ENCODE measurements around the gene NRN1.
A peak's percentile ranks its signal among the peaks of the same experiment; 100 is the strongest.

The NRN1 gene

DNA sequence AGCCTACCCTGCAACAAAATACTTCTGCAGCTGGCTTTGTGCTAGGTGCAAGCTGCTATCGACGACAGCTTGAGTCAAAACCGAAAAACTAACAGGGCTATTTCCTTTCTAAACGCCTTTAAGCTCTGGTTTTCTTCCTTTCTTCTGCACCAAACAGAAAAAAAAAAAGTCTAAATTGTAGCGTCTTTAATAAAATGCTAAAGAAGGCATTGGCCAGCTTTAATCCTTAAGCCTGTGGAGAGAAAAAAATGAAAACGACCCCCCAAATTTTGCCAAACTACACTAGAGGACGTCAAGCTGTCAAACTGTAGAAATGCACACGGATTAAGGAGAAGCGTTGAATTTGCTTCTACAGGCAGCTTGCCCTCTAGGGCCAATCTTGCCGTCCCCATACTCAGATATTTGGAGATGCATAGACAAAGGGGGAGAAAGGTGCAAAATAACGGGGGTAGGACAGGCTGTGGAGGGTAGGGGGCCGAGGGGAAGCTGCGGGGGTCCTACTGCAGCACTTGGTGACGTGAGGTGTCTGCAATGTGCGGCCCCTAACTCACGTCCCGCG, 1.4 kb upstream of the NRN1 start:
- H3K27me3 ChIP-seq (replicated peaks; ENCODE audit: control insufficient read depth, insufficient read depth, low read length), result no peaks in the 10 kb centered on the region
- TF ChIP-seq, protein P1, sequence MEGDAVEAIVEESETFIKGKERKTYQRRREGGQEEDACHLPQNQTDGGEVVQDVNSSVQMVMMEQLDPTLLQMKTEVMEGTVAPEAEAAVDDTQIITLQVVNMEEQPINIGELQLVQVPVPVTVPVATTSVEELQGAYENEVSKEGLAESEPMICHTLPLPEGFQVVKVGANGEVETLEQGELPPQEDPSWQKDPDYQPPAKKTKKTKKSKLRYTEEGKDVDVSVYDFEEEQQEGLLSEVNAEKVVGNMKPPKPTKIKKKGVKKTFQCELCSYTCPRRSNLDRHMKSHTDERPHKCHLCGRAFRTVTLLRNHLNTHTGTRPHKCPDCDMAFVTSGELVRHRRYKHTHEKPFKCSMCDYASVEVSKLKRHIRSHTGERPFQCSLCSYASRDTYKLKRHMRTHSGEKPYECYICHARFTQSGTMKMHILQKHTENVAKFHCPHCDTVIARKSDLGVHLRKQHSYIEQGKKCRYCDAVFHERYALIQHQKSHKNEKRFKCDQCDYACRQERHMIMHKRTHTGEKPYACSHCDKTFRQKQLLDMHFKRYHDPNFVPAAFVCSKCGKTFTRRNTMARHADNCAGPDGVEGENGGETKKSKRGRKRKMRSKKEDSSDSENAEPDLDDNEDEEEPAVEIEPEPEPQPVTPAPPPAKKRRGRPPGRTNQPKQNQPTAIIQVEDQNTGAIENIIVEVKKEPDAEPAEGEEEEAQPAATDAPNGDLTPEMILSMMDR (IDR thresholded peaks at IDR 0.05; ENCODE audit: insufficient read depth, low read length, poor library complexity, severe bottlenecking), result no peak
- no peak for DNase-seq (ENCODE audit: extremely low read depth, insufficient read length)
- no peaks in the 10 kb centered on the region for H3K36me3 ChIP-seq (ENCODE audit: control insufficient read depth, insufficient read depth, low read length)
- H3K4me3 ChIP-seq (replicated peaks; ENCODE audit: low read depth, low read length), result peak overlapping the region; percentile 63

DNA sequence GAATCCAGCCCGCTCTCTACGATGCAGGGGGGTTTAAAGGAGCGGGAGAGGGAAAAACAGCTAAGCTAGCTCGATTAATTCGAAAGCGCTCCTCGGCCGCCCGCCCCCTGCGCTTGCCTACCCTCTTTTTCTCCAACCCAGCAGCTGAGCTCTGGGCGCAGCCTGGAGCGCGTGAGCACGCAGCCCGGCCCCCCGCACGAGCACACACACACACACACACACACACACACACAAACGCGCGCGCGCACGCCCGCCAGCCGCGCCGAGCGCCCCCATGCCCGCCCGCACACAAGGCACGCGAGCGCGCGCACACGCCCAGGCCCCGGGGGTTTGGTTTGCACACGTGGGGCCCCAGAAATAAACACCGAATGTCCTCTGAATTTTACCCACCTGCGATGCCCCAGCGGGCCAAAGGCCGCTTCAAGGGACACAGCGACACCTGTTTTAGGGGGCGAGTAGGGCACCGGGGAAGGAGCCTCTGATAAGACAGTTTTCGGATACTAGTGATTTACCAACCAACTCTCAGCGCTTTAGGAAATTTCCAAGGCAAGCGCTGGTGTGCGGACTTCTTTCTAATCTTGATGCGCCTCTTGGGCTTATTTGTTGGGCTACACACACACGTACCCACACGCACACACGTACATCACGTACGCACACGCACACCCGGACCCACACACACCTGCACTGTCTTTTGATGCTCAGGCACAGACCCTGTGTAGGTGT, 802 bp upstream of the NRN1 start:
- H3K27me3 ChIP-seq (replicated peaks; ENCODE audit: control insufficient read depth, insufficient read depth, low read length), result no peaks in the 10 kb centered on the region
- DNase-seq (ENCODE audit: extremely low read depth, insufficient read length), result no peak
- no peaks in the 10 kb centered on the region for H3K36me3 ChIP-seq (ENCODE audit: control insufficient read depth, insufficient read depth, low read length)
- peak overlapping the region; percentile 63 for H3K4me3 ChIP-seq (replicated peaks; ENCODE audit: low read depth, low read length)
- TF ChIP-seq, protein P1 (IDR thresholded peaks at IDR 0.05; ENCODE audit: insufficient read depth, low read length, poor library complexity, severe bottlenecking), result peak; percentile 57

DNA sequence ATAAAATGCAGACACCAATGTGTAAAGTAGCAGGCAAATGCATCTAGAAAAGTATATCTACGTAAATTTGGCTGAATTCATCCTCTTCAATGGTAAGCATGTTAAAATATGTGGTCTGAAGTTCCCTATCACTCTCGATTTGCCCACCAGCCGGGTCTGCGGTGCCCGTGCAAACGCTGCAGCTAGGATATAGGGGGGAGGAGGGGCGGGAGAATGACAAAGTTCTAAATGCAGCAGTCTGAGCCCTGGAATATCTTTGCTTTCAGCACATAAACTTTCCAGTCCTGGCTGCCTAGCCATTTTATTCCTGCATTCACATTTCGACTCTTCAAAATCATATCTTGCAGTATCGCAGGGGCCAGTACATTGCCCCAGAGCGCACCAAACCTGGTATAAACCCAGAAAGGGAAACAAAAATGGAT, 708 bp downstream of the NRN1 start:
- TF ChIP-seq, protein P1 (IDR thresholded peaks at IDR 0.05; ENCODE audit: insufficient read depth, low read length, poor library complexity, severe bottlenecking), result no peak
- no peaks in the 10 kb centered on the region; the same call in 1 of the 2 replicates for H3K27me3 ChIP-seq (replicated peaks; ENCODE audit: control insufficient read depth, insufficient read depth, low read length)
- no peaks in the 10 kb centered on the region; the same call in 1 of the 2 replicates for H3K36me3 ChIP-seq (ENCODE audit: control insufficient read depth, insufficient read depth, low read length)
- peak overlapping the region; percentile 63 for H3K4me3 ChIP-seq (replicated peaks; ENCODE audit: low read depth, low read length)
- DNase-seq (ENCODE audit: extremely low read depth, insufficient read length), result no peak

DNA sequence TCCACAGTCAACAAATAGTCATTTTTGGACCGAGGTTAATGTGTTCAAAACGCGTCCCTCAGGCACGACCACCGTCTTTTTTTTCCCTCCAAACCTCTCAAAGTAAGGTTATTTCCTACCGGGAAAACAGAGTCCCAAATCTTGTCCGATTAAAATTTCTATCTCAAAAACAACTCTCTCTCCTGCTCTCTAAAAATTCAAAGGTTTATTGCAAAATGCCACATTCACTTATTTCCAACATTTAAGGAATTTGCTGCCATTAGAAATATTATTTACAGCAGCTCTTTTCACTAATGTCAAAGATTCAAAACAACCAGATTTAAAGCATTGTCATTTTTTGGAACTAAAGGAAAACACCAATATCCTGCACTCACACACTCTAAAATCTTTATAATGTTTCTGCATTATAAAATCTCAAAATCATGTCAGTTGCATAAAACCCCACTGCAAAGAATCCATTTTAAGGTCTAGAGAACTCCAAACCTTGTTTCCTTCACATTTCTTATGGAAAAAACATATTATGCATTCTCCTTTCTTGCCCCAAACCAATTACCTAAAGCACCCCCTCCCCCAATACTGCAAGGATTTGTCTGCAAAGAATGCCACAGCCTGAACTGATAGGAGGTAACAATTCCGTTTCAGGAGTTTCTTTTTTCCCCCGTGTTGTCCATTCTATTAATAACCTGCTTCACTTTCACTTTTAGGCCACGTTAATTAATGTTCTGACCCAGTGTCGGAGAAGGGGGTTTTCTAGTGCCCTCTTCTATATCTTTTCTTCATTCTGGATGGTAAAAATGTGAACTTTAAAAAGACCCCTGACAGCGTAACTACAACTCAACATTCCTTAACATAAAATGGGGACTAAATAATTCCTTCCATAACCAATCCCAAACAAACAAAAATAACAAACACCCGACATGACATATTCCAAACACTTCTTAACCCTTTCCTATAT, 1.4 kb downstream of the NRN1 start:
- H3K27me3 ChIP-seq (replicated peaks; ENCODE audit: control insufficient read depth, insufficient read depth, low read length), result no peaks in the 10 kb centered on the region; the same call in 1 of the 2 replicates
- TF ChIP-seq, protein P1 (IDR thresholded peaks at IDR 0.05; ENCODE audit: insufficient read depth, low read length, poor library complexity, severe bottlenecking), result no peak
- no peak for DNase-seq (ENCODE audit: extremely low read depth, insufficient read length)

DNA sequence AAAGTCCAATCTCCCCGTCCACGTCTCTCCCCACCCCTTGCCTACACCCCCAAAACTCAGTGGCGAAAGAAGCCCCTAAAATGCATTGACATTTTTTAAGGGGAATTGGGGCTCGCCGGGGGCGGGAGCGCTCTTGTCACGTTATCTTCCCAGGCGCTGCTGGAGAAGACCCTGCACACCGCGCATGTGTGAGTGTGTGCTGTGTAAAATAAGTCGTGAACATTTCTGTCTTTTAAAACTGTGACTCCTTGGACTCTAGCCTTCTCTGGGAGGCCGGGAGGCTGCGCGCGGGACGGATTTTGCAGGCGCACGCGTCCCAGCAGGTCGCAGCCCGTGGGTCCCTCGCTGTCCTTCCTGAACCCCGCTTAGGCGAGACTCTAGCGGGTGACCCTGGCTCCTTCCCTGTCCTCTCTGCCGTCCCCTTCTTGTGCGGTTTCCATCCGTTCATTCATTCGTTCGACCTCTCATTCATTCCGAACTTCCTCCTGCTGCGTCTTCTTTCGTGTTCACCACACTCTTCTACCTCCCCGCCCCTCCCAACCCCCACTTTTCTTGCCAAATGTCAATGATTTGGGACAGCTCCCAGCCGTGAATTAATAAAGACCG, 2.2 kb downstream of the NRN1 start:
- no peaks in the 10 kb centered on the region; the same call in 1 of the 2 replicates for H3K36me3 ChIP-seq (ENCODE audit: control insufficient read depth, insufficient read depth, low read length)
- H3K4me3 ChIP-seq (replicated peaks; ENCODE audit: low read depth, low read length), result peak overlapping the region; percentile 67
- no peaks in the 10 kb centered on the region; the same call in 1 of the 2 replicates for H3K27me3 ChIP-seq (replicated peaks; ENCODE audit: control insufficient read depth, insufficient read depth, low read length)
- TF ChIP-seq, protein P1 (IDR thresholded peaks at IDR 0.05; ENCODE audit: insufficient read depth, low read length, poor library complexity, severe bottlenecking), result no peak
- no peak for DNase-seq (ENCODE audit: extremely low read depth, insufficient read length)

More for the DNA sequence above, 1.4 kb downstream of the NRN1 start:
- Histone ChIP-seq H3K4me3 (replicated peaks; ENCODE audit: low read depth, low read length) (peak overlapping the region; percentile 67), H3K36me3 (ENCODE audit: control insufficient read depth, insufficient read depth, low read length) (no peaks in the 10 kb centered on the region; the same call in 1 of the 2 replicates)

All from GM06990 (cell line).